ENCODE measurements around the gene LRRFIP2.
A peak's percentile ranks its signal among the peaks of the same experiment; 100 is the strongest.

Gene LRRFIP2

GRCh38 chr3:37179144-37179967 is 5.0 kb upstream of the LRRFIP2 start:
- Histone ChIP-seq H3K4me3 (ENCODE audit: low read length) (no peak overlapping the region), H2AFZ (ENCODE audit: low read depth, low read length) (no peak overlapping the region), H3K27me3 (ENCODE audit: insufficient read depth, low read length) (no peaks in the 10 kb centered on the region), H3K4me1 (ENCODE audit: insufficient read depth, low read length) (peaks cover 24% of the 10 kb centered on the region), H3K36me3 (ENCODE audit: insufficient read depth, low read length) (no peaks in the 10 kb centered on the region), H3K9me3 (ENCODE audit: low read length) (no peaks in the 10 kb centered on the region)

GRCh38 chr3:37173806-37174205 is 576 bp downstream of the LRRFIP2 start:
- Histone ChIP-seq H3K27me3 (ENCODE audit: insufficient read depth, low read length) (no peaks in the 10 kb centered on the region), H3K36me3 (ENCODE audit: insufficient read depth, low read length) (peaks cover 14% of the 10 kb centered on the region), H3K4me3 (ENCODE audit: low read length) (peak overlapping the region; percentile 99), H3K4me1 (ENCODE audit: insufficient read depth, low read length) (peaks cover 28% of the 10 kb centered on the region), H3K9me3 (ENCODE audit: low read length) (no peaks in the 10 kb centered on the region), H2AFZ (ENCODE audit: low read depth, low read length) (no peak overlapping the region)

GRCh38 chr3:37171144-37171543 is 3.2 kb downstream of the LRRFIP2 start:
- no peak overlapping the region for H3K4me3 ChIP-seq (ENCODE audit: low read length)
- no peak overlapping the region for H2AFZ ChIP-seq (ENCODE audit: low read depth, low read length)
- peaks cover 19% of the 10 kb centered on the region for H3K4me1 ChIP-seq (ENCODE audit: insufficient read depth, low read length)
- H3K9me3 ChIP-seq (ENCODE audit: low read length) = no peaks in the 10 kb centered on the region
- peaks cover 18% of the 10 kb centered on the region for H3K36me3 ChIP-seq (ENCODE audit: insufficient read depth, low read length)
- H3K27me3 ChIP-seq (ENCODE audit: insufficient read depth, low read length) = no peaks in the 10 kb centered on the region

DNA sequence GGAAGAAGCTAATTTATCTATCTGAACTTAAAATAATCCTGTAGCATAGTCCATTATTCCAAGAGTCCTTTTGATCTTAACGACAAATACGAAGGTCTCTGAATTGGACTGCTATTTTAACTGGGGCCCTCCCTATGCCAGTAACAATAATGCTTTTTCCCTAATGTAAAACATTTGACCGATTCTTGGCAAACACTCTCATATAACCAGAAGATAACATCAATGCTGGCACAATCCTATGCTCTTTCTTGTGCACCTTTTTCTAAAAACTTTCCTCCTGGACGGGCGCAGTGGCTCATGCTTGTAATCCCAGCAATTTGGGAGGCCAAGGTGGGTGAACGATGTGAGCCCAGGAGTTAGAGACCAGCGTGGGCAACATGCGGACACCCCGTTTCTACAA is 3.9 kb downstream of the LRRFIP2 start:
- Histone ChIP-seq H3K36me3 (ENCODE audit: insufficient read depth, low read length) (peaks cover 18% of the 10 kb centered on the region), H3K9me3 (ENCODE audit: low read length) (no peaks in the 10 kb centered on the region), H3K4me3 (ENCODE audit: low read length) (no peak overlapping the region), H3K27me3 (ENCODE audit: insufficient read depth, low read length) (no peaks in the 10 kb centered on the region), H3K4me1 (ENCODE audit: insufficient read depth, low read length) (peaks cover 18% of the 10 kb centered on the region), H2AFZ (ENCODE audit: low read depth, low read length) (no peak overlapping the region)

- H3K4me3 ChIP-seq (ENCODE audit: low read length) = no peak overlapping the region
- no peak overlapping the region for H2AFZ ChIP-seq (ENCODE audit: low read depth, low read length)
- H3K36me3 ChIP-seq (ENCODE audit: insufficient read depth, low read length) = peaks cover 18% of the 10 kb centered on the region
- no peaks in the 10 kb centered on the region for H3K9me3 ChIP-seq (ENCODE audit: low read length)
- H3K4me1 ChIP-seq (ENCODE audit: insufficient read depth, low read length) = peaks cover 14% of the 10 kb centered on the region
- H3K27me3 ChIP-seq (ENCODE audit: insufficient read depth, low read length) = no peaks in the 10 kb centered on the region
Observed at GRCh38 chr3:37170060-37170459, 4.3 kb downstream of the LRRFIP2 start.

DNA sequence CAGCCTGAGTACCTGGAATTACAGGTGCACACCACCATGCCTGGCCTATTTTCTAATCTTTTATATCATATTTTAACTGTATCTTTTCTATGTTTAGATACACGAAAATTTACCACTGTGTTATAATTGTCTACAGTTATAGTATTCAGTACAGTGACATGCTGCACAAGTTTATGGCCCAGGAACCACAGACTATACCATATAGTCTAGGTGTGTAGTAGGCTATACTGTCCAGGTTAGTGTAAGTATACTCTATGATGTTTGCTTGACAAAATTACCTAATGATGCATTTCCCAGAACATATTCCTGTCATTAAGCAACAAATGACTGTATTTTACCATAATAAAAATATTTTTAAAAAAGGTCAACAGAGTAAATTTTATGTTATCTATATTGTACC is 5.5 kb downstream of the LRRFIP2 start:
- Histone ChIP-seq H3K27me3 (ENCODE audit: insufficient read depth, low read length) (no peaks in the 10 kb centered on the region), H3K36me3 (ENCODE audit: insufficient read depth, low read length) (peaks cover 18% of the 10 kb centered on the region), H3K4me1 (ENCODE audit: insufficient read depth, low read length) (peaks cover 2% of the 10 kb centered on the region), H3K9me3 (ENCODE audit: low read length) (no peaks in the 10 kb centered on the region), H3K4me3 (ENCODE audit: low read length) (no peak overlapping the region), H2AFZ (ENCODE audit: low read depth, low read length) (no peak overlapping the region)

DNA sequence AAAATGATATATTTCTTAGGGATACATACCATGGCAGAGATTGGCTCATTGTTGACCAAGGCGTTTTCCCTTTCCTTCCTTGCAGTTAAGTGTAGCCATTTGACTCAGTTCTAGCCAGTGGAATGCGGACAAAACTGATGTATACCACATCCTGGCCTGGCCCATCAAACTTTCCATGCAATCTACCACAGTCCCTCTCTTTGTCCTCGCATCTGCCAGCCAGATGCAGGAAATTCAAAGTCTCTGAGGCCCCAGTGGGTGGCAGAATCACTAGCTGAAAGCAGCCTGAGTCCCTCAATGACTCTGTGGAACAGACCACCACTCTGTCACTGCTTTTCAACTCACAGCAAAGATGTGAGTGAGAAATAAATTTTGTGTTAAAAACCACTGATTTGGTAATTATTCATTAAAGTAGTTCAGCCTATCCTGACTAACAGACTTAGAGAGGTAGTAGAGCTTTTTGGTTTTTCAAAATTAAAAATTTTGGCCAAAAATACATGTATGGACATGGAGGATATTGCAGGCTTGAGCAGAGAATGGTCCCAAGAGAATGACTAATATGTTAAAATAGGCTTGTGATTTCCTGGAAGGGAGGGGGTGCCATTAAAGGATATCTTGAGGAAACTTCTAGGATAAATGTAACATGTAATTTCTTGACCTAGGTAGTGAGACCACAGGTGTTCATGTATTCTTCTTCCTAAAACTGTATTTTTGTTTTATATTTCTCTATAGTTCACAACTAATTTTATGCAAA is 10.9 kb downstream of the LRRFIP2 start:
- no peak overlapping the region for H3K4me3 ChIP-seq (ENCODE audit: low read length)
- H3K36me3 ChIP-seq (ENCODE audit: insufficient read depth, low read length) = peaks cover 6% of the 10 kb centered on the region
- no peak overlapping the region for H2AFZ ChIP-seq (ENCODE audit: low read depth, low read length)
- no peaks in the 10 kb centered on the region for H3K27me3 ChIP-seq (ENCODE audit: insufficient read depth, low read length)
- H3K9me3 ChIP-seq (ENCODE audit: low read length) = peaks cover 2% of the 10 kb centered on the region
- no peaks in the 10 kb centered on the region for H3K4me1 ChIP-seq (ENCODE audit: insufficient read depth, low read length)

DNA sequence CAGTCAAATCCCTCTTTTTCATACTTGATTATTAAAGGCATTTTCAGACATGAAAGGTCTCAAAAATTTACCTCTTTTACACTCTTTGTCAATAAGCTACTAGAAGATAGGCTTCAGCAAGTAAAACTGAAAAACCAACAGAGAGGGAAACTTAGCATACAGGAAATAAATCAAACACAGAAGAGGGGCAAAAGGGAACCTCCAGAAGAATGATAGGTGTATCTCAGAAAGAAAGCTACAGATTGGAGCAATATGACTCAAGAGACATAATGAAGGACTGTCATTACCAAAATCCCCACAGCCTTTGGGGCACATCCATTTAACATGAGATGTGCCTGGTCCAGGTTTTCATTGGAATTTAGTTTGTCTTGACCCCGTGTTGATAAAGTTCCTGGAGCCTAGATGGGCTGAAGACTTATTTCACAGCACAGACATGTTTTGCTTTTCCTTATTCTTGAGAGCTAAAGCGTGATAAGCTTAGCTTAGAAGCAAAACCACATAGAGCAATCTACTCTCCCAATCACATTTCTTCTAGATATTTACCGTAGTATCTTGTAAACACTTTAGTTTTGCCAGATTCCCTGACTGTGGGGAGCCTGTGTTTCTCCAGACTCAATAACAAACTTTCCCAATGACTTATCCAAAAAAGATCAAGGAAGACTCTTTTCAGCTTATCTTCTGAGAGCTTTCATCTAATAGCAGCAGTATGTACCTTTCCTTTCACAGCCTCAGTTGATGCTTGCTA is 11.7 kb downstream of the LRRFIP2 start:
- H3K4me3 ChIP-seq (ENCODE audit: low read length) = no peak overlapping the region
- H3K36me3 ChIP-seq (ENCODE audit: insufficient read depth, low read length) = peaks cover 6% of the 10 kb centered on the region
- no peaks in the 10 kb centered on the region for H3K4me1 ChIP-seq (ENCODE audit: insufficient read depth, low read length)
- H3K9me3 ChIP-seq (ENCODE audit: low read length) = peaks cover 2% of the 10 kb centered on the region
- no peak overlapping the region for H2AFZ ChIP-seq (ENCODE audit: low read depth, low read length)
- no peaks in the 10 kb centered on the region for H3K27me3 ChIP-seq (ENCODE audit: insufficient read depth, low read length)

DNA sequence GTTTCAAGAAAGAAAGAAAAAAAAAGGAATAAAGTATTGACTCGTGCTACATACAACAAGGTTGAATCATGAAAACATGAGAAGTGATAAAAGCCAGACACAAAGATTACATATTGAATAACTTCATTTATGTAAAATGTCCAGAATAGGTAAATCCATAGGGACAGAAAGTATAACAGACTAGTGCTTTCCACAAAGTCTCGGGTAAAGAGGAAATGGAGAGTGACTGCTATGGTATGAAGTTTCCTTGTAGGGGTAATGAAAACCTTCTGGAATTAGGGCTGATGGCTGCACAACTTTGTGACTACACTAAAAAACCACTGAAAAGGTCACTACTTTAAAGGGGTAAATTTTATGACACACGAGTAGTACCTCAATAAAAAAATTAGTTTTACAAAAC is 13.0 kb downstream of the LRRFIP2 start:
- Histone ChIP-seq H3K9me3 (ENCODE audit: low read length) (peaks cover 2% of the 10 kb centered on the region), H3K4me3 (ENCODE audit: low read length) (no peak overlapping the region), H2AFZ (ENCODE audit: low read depth, low read length) (no peak overlapping the region), H3K4me1 (ENCODE audit: insufficient read depth, low read length) (no peaks in the 10 kb centered on the region), H3K36me3 (ENCODE audit: insufficient read depth, low read length) (peaks cover 6% of the 10 kb centered on the region), H3K27me3 (ENCODE audit: insufficient read depth, low read length) (no peaks in the 10 kb centered on the region)

- Histone ChIP-seq H3K36me3 (ENCODE audit: insufficient read depth, low read length) (peaks cover 8% of the 10 kb centered on the region), H3K9me3 (ENCODE audit: low read length) (no peaks in the 10 kb centered on the region), H3K4me3 (ENCODE audit: low read length) (no peak overlapping the region), H2AFZ (ENCODE audit: low read depth, low read length) (no peak overlapping the region), H3K4me1 (ENCODE audit: insufficient read depth, low read length) (no peaks in the 10 kb centered on the region), H3K27me3 (ENCODE audit: insufficient read depth, low read length) (no peaks in the 10 kb centered on the region)
Observed at GRCh38 chr3:37155782-37156181, 18.6 kb downstream of the LRRFIP2 start.

GRCh38 chr3:37154668-37155314 is 19.6 kb downstream of the LRRFIP2 start:
- Histone ChIP-seq H2AFZ (ENCODE audit: low read depth, low read length) (no peak overlapping the region), H3K4me1 (ENCODE audit: insufficient read depth, low read length) (no peaks in the 10 kb centered on the region), H3K9me3 (ENCODE audit: low read length) (no peaks in the 10 kb centered on the region), H3K4me3 (ENCODE audit: low read length) (no peak overlapping the region), H3K36me3 (ENCODE audit: insufficient read depth, low read length) (peaks cover 4% of the 10 kb centered on the region), H3K27me3 (ENCODE audit: insufficient read depth, low read length) (no peaks in the 10 kb centered on the region)

DNA sequence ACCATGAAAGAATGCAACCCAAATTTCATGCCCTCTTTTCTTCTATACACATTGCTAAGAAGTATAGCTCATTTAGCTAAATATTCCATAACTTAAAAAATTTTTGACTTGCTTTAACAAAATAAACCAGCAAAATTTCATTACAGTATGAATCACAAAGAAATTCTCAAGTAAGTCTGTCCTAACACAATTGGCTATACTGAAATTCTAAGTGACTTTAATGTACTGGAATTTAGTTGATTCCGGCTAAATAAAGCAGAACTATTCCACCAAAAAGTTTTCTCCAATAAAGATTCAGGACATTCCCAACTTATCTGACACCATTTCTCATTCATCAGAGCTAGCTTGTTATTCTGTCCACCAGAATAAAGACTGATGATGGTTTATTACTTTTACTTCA is 23.8 kb downstream of the LRRFIP2 start:
- no peaks in the 10 kb centered on the region for H3K27me3 ChIP-seq (ENCODE audit: insufficient read depth, low read length)
- no peak overlapping the region for H2AFZ ChIP-seq (ENCODE audit: low read depth, low read length)
- H3K36me3 ChIP-seq (ENCODE audit: insufficient read depth, low read length) = peaks cover 17% of the 10 kb centered on the region

More for the DNA sequence above, 23.8 kb downstream of the LRRFIP2 start:
- Histone ChIP-seq H3K4me1 (ENCODE audit: insufficient read depth, low read length) (no peaks in the 10 kb centered on the region), H3K9me3 (ENCODE audit: low read length) (no peaks in the 10 kb centered on the region), H3K4me3 (ENCODE audit: low read length) (no peak overlapping the region)

All from neuron (in vitro differentiated cells).